Stimulated activated CD8-positive, alpha-beta memory T cell treated with anti-CD3 and anti-CD28 coated beads, Interleukin-4, amount 100 ng/mL, for 48 hours (primary cell): ENCODE measurements around the gene ARHGAP6.

Source experiments
- DNase-seq: peaks from one replicate; pipeline ENCODE4 v3.0.0-alpha.2; 2020

ARHGAP6 gene, protein sequence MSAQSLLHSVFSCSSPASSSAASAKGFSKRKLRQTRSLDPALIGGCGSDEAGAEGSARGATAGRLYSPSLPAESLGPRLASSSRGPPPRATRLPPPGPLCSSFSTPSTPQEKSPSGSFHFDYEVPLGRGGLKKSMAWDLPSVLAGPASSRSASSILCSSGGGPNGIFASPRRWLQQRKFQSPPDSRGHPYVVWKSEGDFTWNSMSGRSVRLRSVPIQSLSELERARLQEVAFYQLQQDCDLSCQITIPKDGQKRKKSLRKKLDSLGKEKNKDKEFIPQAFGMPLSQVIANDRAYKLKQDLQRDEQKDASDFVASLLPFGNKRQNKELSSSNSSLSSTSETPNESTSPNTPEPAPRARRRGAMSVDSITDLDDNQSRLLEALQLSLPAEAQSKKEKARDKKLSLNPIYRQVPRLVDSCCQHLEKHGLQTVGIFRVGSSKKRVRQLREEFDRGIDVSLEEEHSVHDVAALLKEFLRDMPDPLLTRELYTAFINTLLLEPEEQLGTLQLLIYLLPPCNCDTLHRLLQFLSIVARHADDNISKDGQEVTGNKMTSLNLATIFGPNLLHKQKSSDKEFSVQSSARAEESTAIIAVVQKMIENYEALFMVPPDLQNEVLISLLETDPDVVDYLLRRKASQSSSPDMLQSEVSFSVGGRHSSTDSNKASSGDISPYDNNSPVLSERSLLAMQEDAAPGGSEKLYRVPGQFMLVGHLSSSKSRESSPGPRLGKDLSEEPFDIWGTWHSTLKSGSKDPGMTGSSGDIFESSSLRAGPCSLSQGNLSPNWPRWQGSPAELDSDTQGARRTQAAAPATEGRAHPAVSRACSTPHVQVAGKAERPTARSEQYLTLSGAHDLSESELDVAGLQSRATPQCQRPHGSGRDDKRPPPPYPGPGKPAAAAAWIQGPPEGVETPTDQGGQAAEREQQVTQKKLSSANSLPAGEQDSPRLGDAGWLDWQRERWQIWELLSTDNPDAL (N-terminal part only)

DNA sequence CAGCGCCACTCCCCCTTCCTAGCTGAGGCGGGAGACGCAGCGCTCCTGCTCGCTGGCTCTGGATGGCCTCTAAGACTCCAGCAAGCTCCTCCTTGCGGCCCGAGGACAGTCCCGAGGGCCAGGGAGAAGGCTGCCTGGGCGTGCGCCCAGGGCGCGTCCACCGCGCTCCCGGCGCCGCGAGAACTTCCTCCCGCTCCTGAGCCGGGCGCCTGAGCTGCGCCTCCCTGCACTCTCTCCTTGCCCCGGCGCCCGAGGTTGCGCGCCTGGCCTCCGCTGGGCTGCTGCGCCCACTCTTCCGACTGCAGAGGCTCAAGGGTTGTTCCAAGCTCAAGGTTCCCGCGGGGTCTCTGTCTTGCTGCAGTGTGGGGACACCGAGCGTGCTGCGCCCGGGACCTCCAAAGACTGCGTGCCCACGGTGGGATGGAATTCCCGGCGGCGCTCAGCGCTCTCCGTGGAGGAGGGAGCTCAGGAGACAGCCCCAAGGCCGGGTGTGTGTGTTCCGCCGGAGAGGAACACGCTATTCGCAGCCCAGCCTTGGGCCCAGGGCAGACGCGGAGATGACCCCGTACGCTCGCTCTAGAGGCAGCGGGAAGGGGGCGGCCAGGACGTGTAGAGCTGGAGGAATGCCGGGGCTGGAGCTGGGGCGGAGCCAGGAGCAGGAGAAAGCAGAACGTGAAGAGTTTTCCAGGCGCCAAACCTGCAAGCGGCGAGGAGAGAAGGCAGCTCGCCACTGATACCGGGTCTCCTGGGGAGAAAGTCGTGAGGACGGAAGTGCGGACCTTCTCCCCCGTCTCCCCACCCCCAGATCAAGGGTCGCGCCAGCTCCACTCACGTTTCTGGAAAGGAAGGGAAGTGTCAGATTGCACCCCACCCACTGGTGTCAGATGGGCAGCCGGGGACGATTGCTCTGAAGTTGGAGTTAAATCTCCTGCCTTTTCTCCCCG lies at the start of gene ARHGAP6:
ARHGAP6 (minus strand) TSS at position 753 of the 944 bp plus-strand sequence. CDS start 1,092 bp downstream, outside the sequence.
- DNase-seq = no peak

DNA sequence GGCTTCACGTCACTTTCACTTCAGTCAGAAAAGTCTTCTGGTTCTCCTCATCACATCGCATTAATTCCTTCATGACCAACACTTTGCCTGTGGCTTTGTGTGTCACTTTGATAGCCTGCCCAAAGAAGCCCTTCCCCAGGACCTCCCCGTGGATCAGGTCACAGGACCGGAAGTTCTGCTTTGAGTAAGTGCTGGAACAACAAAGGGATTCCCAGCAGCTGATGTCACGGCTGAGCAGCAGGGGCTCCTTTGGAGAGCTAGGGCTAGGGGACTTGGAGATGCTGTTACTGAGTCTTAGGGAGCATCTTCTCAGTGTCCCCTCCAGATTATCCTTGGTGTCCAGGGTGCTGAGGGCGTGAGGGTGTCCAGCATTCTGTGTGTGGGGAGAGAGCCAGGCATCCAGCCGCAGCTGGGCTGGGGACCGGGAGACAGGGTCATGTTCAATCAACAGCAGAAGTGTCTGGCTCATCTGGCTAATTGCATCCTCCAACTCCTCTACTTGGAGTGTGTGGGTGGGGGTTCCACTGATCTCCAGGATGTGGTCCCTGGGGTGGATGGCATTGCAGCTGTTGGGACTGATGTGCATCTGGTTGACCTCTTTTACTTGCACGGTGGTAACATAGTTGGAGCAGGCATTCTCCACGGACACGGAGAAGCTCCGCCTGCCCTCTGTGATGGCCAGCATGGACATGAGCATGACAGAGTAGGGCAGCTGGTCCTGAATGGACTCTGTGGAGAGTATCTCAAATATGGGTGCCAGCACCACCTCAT lies 39.2 kb upstream of the ARHGAP6 start:
- no peak for DNase-seq

DNA sequence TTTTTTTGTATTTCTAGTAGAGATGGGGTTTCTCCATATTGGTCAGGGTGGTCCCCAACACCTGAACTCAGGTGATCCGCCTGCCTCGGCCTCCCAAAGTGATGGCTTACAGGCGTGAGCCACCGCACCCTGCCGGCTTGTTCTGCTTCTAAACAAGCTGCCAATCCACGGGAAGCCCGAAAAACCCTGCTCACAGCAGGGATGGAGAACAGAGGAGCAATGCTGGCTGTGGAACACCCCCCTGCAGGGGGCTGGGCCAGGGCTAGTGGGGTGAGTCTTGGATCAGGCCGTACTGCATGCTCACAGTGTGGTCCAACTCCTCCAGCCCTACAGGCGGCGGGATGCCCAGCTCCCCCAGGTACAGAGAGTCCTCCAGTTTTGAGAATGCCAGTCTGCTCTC lies 38.1 kb upstream of the ARHGAP6 start:
- no peak for DNase-seq

DNA sequence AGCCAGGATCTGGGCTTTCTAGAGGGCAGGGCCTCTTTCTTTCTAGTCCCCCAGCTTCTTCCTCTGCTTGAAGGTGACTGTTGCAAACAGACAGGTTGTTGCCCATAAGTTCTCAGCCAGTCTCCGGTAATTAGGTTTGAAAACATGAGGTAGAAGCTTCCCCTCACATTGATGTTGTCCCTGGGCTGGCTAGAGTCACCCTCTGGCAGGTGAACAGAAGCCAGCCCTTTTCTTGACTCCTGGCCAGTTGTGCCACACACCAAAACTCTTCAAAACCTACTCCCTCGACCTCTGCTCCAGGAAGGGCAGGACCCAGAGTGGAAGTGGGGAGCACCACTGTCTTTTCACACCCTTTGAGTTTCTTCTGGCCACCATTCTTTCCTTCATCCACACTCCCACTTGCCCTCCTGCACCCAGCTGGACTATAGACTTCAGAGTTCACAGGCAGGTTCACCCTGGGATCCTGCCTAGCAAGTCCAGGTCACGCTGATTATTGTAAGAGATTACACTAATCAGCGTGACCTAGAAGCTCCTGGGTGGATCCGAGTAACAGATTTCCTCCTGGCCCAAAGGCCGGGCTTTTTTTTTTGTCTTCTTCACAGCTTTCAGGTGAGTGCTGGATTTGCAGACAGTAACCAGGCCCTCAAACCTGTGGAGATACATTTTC lies 37.4 kb upstream of the ARHGAP6 start:
- DNase-seq = no peak

DNA sequence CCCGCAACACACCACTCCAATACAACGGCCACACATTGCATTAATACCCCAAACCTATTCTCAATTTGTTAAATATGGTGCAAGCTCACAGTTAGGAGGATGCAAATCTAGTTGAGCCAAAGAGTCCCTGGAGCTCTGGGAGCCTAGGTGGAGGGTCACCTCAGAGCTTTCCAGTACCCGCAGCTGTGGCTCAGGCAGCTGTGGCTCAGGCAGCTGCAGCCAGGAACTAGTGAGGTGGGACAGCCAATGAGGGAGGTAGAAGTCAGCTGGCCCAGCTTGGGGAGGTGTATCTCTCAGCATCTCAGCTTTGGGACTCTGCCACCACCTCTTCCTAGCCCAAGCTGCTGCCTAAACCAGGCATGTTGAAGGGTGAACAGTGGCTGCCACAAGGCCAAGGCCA lies 36.7 kb upstream of the ARHGAP6 start:
- DNase-seq = no peak

DNA sequence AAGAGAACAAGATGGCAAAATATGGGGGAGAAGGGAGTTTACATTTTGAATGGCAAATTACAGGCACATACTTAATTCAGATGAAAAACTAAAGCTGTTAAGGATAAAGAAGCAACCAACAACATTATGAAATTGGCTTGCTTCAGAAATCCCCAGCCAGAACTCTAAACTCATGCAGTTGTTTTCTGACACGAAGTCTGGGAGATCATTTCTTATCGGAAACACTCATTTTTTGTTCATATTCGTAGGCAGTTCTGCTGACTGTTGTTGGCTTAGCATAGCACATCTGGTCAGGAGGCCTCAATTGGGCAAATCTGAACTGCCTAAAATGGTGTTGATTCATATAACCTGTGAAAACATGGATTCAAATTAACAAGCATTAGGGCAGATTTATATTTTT lies 33.0 kb upstream of the ARHGAP6 start:
- no peak for DNase-seq

DNA sequence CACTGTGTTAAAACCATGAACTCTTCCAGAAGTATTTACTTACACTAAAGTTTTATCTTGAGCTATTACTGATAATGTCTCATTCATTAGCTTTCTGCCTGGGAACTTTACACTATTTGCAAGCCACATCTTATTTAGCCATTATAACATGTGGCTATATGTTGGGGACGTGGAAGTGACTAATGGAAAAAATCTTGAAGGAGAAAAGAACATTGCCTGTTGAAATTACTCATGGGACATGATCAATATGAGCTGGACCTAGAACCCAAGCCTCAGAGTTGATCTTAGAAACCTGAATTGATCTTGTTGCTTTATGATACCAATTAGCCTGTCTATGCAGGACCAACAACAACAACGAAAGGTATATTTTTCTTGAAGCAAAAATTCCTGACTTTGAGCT lies 22.5 kb upstream of the ARHGAP6 start:
- DNase-seq = no peak

DNA sequence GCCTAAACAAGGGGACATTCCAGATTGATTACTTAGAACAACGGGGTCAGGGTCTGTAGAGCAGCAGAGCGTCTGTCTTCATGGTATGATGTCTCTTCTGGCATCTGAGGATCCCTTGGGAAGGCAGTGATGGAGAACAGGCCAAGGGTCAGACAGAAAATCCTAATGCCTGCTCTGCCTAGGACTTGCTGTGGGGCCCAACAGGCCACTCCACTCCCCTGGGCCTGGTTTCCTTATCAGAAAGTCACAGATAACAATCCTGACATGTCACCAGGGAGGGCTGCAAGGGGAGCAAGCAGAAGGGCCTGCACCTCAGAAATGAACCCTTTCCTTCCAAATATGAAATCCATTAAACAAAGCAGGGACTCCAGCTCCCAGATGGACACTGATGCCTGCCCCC lies 21.4 kb upstream of the ARHGAP6 start:
- DNase-seq = no peak

DNA sequence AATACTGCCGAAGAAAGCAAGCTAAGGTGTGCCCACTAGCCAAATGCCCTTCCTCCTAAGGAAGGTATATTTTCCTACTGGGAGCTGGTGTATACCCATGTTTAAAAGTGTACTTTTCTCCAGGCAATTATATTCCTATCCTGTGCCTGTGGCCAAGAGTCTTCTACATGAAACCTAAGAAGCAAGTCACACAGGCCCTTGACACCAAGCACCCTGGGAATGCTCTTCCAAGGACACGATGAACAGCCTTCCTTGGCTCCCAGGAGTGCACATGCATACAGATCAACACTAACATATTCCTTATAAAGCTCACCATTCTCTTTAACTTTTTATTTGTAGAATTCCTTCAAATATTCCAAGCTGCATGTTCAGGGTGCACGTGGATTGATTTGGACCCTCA lies 17.3 kb upstream of the ARHGAP6 start:
- DNase-seq = no peak

DNA sequence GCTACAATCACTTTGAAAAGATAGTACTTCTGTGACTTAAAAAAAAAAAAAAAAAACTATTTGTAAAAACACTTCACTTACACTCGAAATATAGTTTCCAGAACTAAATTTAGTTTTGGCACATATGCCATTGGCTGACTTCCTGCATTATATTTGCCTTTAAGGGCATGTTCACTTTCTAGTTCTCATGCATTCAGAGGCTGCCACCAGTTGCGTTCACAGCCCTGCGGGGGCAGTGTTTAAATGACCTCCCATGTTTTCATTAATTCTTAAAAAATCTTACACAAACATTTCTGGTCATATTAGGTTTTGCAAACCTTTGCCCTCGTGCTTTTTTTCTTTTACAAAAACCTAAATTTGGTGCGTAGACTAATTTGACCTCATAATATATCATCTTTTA lies 12.4 kb upstream of the ARHGAP6 start:
- DNase-seq = no peak

DNA sequence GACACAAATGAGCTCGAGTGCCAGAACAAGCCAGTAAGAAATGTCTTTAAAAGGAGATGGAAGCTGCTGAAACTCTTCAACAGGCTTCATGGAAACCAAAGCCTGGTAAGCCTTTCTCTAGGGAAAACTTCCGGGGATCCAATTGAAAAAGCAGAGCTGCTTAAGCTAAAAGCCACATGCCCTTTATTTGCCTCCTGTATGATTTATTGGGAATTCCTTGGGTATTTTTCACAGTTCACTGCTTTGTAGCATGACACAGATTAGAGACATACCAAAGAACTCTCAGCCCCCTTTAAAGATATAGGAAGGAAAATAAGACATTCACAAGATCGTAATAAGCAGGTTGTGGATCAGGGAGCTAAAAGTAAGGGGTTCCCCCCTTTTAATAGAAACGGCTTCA lies 6.5 kb upstream of the ARHGAP6 start:
- DNase-seq = no peak

DNA sequence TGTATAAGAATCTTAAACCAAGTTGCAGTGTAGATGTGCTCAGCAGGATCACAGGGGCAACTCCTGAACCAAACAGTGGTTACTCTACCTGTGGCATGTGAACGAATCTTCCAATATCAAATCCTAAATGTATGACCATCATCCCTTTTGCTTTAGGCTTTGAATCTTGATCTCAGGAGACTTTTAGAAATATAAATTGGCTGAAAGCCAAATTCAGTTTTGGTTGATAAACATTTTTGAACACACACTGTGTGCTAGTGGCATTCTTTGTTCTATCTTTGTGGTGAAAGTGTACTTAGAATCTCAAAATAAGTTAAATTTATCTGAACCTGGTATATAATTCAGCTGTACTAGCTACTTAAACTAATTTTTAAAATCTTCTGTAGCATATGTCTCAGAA lies 4.6 kb upstream of the ARHGAP6 start:
- no peak for DNase-seq

DNA sequence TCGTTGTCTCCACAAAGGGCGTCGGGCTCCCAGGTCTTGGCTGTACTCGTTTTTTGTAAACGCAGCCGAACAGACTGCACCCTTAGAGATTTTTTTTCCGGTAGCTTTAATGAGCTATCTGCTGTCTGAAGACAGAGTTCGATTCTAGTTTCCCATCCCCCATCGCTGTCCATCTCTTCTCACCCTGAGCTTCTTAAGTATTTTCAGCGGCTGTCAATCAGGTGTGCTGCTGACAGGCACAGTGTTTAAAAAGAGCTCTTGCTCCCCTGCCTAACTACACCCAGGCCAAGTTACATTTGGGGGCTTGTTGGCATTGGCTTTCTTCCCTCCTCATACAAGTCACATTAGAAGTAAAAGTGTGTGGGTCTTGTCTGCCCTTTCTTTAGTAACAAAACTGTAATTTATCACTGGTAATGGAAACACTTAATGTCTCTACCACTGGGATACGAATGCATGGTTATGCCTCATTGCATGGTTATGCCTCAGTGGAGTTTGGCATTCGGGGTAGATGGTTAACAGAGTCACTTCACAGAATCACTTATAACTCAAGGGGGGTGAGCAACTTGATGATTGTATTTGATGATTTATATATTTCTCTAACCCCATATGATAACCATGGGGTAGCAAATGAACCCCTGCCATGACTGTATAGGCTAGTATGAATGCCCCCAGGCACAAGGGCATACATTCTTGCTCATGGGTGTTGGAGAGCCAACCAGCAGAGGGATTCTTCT lies 1.4 kb upstream of the ARHGAP6 start:
- DNase-seq = no peak

DNA sequence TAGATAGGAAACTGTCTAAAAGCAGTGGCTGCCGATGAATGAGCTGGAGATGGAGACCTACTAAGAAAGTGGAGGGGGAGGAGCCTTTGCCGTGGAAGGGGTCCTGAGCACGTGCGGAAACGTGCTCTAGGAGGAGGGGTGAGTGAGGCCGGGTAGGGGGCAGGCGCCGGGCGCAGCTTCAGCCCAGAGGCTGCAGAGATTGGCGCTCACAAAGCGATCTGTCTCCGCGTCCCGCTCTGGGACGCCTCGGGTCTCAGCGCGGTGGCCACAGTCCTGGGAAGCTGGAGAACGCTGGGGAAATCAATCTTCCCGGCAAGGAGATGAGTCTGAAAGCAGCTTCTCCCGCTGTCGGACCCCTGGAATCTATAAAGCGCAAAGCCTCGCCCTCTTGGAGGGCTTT lies 444 bp upstream of the ARHGAP6 start:
- no peak for DNase-seq

DNA sequence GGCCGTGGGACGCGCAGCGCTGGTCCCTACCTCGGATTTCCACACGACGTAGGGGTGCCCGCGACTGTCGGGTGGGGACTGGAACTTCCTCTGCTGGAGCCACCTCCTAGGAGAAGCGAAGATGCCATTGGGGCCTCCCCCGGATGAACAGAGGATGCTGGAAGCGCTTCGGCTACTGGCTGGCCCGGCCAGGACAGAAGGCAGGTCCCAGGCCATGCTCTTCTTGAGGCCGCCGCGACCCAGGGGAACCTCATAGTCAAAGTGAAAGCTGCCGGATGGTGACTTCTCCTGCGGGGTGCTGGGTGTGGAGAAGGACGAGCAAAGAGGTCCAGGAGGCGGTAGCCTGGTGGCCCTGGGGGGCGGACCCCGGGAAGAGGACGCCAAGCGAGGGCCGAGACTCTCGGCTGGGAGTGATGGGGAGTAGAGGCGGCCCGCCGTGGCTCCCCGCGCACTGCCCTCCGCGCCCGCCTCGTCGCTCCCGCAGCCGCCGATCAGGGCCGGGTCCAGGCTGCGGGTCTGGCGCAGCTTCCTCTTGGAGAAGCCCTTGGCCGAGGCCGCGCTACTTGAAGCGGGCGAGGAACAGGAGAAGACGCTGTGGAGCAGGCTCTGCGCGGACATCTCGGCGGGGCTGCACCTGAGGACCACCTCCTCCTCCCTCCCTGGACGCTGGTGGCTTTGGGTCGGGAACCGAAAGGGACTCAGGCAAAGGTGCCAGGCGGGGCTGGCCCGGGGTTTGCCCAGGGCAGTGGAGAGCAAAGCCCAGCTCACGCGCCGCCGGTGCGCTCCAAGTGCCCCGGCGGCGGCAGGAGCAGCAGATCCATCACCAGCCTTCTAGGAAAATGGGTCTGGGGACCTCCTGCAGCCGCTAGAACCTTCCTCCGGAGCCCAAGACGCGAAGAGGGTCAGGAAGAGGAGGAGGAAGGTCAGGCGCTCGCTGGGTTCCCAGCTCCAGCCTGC lies 1.2 kb downstream of the ARHGAP6 start:
- no peak for DNase-seq

DNA sequence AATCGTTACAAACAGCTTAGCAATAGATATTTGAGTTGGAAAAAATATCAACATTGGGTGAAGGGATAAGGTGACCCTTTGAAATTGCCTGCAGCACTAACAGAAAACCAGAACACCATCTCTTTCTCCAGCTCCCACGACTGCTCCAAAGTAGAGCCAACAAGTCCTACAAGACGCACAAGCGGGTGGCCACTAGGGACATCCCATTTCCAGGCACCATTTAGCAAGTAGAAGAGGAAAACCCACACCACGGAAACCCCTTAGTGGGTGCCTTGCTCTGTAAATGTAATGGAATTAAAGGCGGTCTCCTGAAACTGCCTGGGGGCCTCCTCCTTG lies 1.9 kb downstream of the ARHGAP6 start:
- DNase-seq = no peak

DNA sequence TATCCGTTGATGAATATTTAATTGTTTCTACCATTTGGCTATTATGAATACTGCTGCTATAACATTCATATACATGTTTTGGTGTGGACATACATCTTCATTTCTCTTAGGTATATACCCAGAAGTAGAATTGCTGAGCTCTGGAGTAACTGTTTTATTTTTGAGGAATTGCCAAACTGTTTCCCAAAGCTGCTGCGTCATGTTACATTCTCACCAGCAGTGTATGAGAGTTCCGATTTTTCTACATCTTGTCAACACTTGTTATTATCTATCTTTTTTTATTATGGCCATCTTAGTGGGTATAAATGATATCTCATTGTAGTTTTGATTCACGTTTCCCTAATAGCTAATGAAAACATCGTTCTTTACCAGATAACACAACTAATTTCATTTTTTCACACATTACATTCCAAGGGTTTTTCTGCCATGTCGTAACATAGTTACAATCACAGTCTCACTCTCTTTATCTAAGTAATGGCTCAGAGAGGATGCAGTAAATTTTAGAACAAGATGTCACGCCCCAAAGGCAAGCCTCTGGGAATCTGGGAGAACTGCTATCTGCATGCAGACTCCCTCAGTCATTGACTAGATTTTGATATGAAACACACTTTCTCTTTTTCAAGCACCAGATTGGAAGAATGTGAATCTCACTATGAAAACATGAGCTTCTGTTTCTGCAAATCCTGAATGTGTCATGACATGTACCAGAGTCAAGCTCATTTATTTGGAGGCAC lies 10.3 kb downstream of the ARHGAP6 start:
- no peak for DNase-seq

DNA sequence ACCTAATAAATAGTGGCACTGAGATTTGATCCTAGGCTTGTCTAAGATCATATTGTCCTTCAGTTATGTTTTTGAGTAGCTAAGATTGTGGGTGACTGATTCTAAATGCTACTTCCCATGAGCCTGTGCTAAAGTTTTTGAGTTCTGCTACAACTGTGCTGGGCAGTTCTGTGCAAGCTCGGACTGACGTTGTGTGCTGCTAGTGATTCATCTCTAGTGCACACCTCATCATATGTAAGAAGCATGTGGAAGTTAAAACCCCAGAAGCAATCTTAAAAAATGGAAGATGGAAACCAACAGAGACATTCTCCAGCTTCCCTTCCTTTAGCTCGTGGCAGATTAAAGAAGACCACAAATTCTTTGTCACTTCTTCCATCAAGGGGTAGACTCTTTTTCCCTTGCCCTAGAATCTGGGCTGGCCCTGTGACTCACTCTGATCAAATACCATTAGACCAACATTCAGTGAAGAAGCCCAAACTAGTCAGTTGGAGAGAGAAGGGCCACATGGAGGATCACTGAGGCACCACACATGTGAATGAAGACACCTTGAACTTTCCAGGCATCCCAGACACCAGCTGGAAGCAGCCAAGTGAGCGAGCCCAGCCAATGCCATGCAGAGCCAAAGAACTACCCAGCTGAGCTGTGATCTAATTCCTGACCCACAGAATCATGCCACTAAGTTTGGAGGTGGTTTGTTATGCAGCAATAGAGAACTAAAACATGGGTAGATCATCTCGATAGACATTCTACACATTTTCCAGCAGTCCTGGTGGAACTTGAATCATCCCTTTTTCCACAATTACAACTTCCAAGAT lies 16.8 kb downstream of the ARHGAP6 start:
- DNase-seq = no peak
